Measurements from ENCODE around the gene EIPR1.

- TF ChIP-seq, protein P1, sequence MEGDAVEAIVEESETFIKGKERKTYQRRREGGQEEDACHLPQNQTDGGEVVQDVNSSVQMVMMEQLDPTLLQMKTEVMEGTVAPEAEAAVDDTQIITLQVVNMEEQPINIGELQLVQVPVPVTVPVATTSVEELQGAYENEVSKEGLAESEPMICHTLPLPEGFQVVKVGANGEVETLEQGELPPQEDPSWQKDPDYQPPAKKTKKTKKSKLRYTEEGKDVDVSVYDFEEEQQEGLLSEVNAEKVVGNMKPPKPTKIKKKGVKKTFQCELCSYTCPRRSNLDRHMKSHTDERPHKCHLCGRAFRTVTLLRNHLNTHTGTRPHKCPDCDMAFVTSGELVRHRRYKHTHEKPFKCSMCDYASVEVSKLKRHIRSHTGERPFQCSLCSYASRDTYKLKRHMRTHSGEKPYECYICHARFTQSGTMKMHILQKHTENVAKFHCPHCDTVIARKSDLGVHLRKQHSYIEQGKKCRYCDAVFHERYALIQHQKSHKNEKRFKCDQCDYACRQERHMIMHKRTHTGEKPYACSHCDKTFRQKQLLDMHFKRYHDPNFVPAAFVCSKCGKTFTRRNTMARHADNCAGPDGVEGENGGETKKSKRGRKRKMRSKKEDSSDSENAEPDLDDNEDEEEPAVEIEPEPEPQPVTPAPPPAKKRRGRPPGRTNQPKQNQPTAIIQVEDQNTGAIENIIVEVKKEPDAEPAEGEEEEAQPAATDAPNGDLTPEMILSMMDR (optimal IDR thresholded peaks at IDR 0.05 in 1 of 3, IDR thresholded peaks at IDR 0.05 in 1 of 3, conservative IDR thresholded peaks at IDR 0.05 in 1 of 3; ENCODE audit: extremely low read depth in 1 of 3, insufficient read depth in 2 of 3, low read length in 3 of 3): no peak
- no peak for TF ChIP-seq EZH2 (IDR thresholded peaks at IDR 0.05; ENCODE audit: low read length)
Measured at GRCh38 chr2:3426615-3427014, 49.0 kb upstream of the EIPR1 start.
